Bone marrow (tissue), 2 donors: ENCODE measurements around the gene ZNF487.
"Not testable (repeated sequence)": the region's sequence is repeated elsewhere in the genome, so short reads cannot be mapped to it uniquely, and the experiment has no call there.

ENCODE experiments used
- DNase-seq, 2 donors: peaks; one replicate each; lab custom pipeline; 2025; lab: John Stamatoyannopoulos, UW

Gene ZNF487

DNA sequence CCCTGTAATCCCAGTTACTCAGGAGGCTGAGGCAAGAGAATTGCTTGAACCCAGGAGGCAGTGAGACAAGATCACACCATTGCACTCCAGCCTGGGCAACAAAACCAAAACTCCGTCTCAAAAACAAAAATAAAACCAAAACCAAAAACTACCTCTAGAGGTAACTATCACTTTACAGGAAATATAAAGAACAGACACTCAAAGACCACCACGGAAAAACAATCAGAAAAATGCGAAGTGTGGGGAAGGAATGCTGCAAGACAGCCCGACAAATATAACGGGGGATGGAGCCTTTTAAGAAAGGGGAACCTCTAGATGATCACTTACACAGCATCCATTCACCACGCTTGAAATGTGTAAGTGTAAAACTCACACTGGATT is 32.2 kb upstream of the ZNF487 start:
- DNase-seq, result no peak

DNA sequence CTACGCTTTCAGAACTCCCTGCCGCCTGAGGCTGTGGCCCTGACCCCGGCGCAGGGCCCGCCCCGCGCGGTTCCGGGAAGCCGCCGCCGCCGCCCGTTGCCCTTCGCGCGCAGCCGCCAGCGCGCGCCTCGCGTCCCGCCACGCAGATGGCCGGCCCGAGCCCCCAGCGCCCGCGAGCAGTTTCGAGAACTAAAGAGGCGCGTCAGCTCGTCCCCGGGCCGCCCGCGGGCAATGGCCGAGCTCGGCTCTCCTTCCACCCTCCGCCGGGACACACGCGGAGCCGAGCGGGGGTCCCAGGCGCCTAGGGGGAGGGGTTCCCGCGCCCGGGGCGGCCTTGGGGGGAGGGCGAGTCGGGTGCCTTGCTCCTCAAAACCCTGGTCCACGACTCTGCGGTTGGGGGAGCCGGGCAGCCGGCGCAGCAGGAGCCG is 29.7 kb upstream of the ZNF487 start:
- no peak for DNase-seq

DNA sequence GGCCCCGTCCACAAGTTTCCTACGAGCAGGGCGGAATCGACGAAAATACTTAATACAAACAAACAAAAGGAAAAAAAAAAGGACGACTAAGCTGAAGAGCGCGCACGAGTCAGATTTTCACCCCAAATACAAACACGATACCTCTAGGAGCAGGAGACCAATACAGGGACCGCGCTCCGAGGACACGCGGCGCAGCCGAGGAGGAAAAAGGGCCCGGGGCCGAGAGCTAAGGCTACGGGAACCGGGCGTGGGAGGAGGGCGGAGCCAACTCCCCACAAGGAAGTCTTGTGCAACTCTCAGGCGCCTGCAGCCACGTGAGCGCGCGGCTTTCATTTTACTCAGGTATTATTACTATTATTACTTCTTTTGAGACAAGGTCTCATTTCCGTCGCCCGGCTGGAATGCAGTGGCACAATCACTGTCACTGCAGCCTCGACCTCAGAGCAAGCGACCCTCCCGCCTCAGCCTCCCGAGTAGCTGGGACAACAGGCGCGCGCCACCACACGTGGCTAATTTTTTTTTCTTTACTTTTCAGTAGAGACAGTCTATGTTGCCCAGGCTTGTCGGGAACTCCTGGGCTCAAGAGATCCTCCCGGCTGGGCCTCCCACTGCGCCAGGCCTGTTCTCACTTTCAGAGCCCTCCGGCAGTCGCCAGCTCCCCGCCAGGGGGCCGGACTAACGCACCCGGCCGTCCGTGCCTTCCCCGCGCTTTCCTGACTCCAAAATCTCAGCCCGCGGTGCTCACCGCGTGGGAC is 29.2 kb upstream of the ZNF487 start:
- DNase-seq, result peak; percentile 59 to 69

DNA sequence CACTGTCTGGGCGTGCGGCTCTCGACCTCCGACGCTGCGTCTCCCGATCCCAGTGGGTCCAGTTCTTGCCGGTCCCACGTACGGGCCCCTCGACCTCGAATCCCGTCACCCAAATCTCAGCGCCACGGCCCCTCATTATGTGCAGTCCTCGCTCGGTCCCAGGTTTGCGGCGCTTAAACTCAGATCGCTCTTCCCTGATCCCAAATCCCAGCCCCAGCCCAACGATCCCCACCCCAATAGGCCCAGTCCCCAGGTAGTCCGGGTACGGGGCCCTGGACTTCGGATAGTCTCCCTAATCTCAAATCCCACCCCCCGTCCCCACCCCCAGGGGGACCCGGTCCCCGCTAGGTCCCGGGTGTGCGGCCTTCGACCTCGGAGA is 28.6 kb upstream of the ZNF487 start:
- no peak for DNase-seq

DNA sequence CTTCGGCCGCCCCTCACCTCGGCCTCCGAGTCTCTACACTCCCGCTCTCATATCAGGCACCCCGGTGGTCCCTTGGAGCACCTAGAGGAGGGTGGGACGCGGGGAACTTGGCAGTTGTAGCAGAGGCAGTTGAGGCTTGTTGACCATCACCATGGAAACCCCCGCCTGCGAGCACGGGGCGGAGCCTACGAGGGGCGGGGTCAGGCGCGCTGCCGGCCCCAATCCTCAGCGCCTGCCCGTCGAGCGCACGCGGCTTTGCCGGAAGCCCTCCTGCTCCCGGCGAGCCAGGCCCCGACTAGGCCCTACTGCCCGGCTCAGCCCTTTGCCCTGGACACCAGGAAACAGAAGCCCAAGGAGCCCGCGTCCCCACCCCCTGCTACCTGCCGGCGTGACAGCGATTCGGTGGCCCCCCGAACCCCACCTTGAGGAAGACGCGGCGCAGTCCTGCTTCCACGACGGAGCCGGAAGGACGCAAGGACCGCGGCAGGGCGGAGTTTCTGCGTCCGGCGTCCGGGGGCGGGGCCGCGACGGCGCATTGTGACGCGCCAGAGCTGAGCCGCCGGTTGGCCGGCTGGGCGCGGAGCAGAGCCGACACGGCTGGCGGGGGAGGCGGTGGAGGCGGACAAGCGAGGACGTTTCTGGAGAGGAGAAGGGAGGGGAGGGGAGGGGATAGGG is 28.1 kb upstream of the ZNF487 start, which contains the start of gene HNRNPF:
HNRNPF (minus strand) TSS at position 477 of the 675 bp plus-strand sequence. CDS start 21,302 bp downstream, outside the sequence.
- peak; percentile 77 to 93 for DNase-seq

DNA sequence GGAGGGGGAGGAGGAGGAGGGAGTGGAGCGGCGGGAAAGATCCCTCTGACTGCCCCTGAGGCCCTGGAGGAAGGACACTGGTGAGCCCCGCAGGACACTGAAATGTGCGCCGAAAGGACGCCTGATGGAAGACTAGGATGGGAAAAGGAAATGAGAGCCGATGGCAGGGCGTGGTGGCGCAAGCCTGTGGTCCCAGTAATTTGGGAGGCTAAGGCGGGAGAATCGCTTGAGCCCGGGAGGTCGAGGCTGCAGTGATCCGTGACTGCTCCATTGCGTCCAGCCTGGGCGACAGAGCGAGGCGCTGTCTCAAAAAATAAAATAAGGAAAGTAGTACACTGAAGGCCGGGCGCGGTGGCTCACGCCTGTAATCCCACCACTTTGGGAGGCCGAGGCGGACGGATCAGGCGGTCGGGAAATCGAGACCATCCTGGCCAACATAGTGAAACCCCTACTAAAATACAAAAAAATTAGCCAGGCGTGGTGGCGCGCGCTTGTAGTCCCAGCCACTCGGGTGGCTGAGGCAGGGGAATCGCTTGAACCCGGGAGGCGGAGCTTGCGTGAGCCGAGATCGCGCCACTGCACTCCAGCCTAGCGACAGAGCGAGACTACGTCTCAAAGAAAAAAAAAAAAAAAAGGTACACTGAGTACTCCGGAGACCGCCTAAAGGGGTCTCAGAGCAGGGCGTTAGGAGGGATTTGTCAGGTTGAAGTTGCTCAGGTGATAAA is 27.4 kb upstream of the ZNF487 start:
- peak in 1 of 2 donors; percentile 89 for DNase-seq

DNA sequence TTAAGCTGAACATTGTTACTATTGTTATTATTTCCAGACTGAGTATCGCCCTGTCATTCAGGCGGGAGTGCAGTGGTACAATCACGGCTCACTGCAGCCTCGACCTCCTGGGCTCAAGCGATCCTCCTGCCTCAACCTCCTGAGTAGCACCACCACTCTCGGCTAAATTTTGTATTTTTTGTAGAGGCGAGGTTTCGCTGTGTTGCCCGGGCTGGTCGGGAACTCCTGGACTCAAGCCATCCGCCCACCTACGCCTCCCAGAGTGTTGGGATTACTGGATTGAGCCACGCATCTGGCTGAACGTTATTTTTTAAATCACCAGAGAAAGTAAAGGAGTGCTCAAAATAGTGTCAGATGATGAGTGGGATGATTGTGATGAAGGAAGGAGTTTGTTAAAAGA is 26.6 kb upstream of the ZNF487 start:
- no peak for DNase-seq

DNA sequence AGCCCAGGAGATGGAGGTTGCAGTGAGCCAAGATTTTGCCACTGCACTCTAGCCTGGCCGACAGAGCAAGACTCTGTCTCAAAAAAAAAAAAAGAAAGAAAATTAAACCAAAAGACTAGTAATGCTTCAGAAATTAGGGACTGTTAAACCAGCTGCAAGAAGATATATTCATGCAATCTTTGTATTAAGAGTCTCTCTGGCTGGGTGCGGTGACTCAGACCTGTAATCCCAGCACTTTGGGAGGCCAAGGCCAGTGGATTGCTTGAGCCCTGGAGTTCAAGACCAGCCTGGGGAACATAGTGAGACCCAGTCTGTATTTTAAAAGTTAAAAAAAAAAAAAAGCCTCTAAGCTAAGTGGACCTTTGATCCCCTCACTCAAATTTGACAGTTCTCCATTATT is 25.4 kb upstream of the ZNF487 start:
- DNase-seq, result no peak

DNA sequence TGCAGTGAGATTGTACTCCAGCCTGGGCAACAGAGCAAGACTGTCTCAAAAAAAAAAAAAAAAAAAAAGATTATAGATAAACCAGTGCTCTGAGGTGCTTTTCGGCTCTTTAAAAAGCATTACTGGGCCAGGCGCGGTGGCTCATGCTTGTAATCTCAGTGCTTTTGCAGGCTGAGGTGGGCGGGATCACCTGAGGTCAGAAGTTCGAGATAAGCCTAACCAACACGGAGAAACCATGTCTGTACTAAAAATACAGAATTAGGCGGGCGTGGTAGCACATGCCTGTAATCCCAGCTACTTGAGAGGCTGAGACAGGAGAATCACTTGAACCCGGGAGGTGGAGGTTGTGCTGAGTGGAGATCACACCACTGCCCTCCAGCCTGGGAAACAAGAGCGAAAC is 21.4 kb upstream of the ZNF487 start:
- no peak for DNase-seq

DNA sequence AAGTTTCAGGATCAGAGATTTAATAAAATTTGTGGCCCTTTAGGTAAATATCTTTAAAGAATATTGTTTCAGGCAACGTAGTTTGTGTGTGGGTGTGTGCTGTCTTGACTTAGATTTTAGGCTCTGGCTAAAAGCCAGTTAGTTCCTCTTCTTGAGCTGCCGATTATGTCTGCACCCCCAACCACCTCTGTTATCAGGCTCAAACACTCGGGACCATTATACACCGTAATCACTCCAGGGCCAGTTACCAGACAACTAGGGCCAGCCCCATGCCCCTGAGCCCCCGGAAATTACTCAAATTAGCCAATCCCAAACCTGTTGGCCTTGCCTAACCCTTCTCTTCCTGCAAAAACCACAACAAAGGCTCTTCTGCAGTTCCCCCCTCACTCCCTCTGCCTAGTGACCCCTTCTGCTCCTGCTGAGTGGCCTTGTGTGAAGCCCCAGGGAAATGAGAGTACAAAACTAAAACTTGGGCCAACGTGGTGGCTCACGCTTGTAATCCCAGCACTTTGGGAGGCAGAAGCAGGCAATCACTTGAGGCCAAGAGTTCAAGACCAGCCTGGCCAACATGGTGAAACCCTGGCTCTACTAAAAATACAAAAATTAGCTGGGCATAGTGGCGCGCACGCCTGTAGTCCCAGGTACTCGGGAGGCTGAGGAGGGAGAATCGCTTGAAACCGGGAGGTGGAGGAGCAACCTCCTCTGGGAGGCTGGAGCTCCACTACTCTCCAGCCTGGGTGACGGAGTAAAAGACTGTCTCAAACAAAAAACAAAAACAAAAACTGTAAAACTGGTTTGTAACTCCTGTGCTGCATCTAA is 18.8 kb upstream of the ZNF487 start:
- peak; percentile 41 to 98 for DNase-seq

DNA sequence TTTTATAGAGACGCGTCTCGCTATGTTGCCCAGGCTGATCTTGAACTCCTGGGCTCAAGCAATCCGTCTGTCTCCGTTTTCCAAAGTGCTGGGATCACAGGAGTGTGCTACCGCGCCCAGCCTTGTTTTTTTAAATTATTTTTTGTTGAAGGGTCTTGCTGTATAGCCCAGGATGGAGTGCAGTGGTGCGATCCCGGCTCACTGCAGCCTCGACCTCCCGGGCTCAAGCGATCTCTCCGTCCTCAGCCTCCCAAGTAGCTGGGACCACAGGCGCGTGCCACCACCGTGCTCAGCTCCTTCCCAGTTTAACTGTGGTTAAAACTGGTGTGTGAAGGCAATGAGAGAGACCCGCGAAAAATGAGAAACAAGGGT is 16.9 kb upstream of the ZNF487 start:
- no peak for DNase-seq

DNA sequence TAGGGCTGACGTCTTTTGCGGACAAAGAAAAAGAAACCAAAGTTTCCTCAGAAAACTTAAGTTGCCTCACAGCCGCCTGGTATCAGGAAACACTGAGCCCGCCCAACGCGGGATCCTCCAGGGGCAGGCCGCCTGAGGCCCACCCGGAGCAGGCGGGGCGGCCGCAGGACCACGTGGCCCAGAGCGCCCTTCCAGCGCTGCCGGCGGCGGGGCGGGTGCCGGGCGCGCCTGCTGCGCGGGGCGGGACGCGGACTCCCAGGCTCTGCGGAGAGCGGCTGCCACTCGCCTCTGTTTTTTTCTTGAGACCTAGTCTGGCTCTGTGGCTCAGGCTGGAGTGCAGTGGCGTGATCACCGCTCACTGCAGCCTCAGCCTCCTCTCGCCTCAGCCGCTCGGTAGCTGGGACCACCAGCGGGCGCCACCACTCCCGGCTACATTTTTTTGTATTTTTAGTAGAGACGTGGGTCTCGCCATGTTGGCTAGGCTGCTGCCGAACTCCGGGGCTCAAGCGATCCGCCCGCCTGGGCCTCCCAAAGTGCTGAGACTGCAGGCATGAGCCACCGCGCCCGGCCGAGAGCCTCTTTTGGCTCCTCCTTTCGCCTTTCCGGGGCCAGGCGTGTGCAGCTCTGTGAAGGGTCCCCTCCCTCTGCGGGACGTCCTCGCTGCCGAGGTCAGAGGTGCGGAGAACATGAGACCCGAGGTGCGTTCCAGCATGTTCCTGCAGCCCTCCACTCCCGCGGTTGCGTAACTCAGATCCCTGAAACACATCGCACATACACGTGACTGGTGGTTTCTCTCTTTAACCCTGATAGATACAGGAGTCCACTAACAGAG is 16.3 kb upstream of the ZNF487 start:
- peak; percentile 65 to 77 for DNase-seq

DNA sequence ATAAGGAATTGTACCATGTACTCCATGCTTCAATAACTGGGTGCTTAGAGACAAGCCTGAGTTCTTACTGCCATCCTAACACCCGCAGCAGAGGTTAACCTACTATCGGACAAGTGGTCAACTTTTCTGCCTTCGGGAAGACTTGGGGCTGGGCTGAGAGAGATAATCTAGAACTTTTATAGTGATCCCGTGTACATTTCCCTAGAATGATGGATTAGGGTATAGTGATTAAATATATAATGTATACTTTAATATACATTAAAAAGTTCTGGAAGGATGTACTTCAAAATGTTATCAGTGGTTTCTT is 15.8 kb upstream of the ZNF487 start:
- no peak for DNase-seq

DNA sequence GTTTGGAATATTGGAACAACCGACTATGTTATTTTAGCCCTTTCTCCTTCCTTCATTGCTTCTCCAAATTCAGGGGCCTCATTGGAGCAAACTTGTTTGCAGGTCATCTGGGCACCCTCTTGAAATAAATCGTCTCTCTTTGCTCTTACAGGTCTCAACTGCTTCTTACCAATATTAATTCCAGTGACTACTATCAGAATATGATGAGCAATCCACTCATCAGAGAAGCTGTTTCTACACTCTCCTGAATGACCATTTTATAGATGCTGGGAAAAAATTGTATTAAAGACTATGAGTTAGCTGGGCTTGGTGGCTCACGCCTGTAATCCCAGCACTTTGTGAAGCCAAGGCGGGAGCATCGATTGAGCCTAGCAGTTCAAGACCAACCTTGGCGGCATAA is 15.4 kb upstream of the ZNF487 start:
- no peak for DNase-seq

DNA sequence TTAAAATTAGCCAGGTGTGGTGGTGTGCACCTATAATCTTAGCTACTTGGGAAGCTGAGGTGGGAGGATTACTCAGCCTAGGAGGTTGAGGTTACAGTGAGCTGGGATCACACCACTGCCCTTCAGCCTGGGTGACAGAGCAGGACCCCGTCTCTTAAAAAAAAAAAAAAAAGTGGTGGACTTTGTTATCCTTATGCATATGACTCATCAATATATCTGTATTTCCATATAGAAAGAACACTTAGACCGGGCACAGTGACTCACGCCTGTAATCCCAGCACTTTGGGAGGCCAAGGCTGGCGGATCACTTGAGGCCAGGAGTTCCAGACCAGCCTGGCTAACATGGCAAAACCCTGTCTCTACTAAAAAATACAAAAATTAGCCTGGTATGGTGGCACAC is 15.0 kb upstream of the ZNF487 start:
- not testable (repeated sequence) for DNase-seq

DNA sequence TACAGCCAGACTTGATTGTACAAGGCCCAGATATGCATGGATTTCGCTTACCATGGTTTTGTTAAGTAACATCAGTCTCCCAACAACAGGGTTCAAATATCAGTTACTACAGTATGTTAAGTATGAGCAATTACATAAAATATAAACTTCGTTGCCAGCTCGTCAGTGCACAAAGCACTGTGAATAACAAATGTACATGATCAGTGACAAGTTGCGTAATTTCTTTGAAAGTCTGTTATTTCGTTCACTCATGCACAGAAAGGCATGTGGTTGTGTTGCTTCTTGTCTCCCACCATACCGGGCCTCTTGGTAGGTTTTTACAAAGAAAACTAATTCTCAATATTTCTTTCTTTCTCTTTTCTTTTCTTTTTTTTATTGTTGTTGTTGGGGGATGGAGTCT is 12.5 kb upstream of the ZNF487 start:
- DNase-seq, result no peak

DNA sequence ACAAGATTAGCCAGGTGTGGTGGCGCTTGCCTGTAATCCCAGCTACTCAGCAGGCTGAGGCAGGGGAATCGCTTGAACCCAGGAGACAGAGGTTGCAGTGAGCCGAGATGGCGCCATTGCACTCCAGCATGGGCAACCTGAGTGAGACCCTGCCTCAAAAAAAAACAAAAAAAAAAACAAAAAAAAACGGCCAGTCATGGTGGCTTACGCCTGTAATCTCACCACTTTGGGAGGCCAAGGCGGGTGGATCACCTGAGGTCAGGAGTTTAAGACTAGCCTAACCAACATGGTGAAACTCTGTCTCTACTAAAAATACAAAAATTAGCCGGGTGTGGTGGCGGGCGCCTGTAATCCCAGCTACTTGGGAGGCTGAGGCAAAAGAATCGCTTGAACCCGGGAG is 10.4 kb upstream of the ZNF487 start:
- DNase-seq, result not testable (repeated sequence)

DNA sequence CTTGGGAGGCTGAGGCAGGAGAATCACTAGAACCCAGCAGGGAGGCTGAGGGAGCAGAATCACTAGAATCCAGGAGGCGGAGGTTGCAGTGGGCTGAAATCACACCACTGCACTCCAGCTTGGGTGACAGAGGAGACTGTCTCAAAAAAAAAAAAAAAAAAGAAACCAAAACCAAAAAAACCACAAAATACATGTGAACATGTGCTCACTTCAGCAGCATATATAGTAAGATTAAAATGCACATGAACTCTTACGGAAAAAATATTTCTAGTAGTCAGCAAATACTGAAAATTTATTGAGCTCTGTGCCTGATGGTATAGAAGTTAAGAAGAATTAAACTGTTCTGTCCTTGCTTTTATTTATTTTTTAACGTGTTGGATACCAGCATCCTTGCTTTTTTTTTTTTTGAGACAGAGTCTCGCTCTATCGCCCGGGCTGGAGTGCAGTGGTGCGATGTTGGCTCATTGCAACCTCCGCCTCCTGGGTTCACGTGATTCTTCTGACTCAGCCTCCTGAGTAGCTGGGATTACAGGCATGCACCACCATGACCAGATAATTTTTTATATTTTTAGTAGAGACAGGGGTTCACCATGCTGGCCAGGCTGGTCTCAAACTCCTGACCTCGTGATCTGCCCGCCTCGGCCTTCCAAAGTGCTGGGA is 9.6 kb upstream of the ZNF487 start:
- no peak for DNase-seq

DNA sequence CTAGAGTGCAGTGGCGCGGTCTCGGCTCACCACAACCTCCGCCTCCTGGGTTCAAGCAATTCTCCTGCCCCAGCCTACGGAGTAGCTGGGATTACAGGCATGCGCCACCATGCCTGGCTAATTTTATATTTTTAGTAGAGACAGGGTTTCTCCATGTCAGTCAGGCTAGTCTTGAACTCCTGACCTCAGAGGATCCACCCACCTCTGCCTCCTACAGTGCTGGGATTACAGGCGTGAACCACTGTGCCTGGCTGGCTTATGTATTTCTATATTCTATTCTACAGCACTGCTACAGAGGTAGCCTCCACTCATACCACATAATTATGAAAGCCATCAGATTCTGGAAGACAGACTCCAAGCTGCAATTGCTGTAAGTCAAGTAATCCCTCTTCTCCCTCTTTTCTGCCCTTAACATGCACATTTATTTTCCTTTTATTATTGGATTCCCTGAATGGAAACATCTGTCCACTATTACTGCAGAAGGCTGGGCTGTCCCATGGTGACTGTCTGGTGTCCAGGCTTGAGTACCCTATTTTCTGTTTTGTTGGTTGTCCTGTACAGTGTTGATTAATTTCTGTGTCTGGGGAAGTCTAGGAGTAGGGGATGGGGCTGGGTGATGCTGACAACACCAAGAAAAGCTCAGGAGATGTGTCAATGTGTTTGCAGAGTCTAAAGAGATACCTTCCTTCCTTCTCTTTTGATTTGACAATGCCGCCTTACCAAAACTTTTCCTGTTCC is 5.8 kb upstream of the ZNF487 start:
- no peak for DNase-seq
